Measurements from ENCODE around the gene PPM1E.
"Not testable (repeated sequence)": the region's sequence is repeated elsewhere in the genome, so short reads cannot be mapped to it uniquely, and the experiment has no call there.

The PPM1E gene

GRCh38 chr17:58957725-58958073 is 202.0 kb downstream of the PPM1E start:
- DNase-seq, result not testable (repeated sequence)

- DNase-seq, result peak in 1 of 2 experiments; percentile 49
These were observed 204.4 kb downstream of the PPM1E start for GRCh38 chr17:58960068-58960467.

GRCh38 chr17:58965221-58965620 is 209.6 kb downstream of the PPM1E start:
- no peak for DNase-seq

GRCh38 chr17:58966208-58966607 is 210.6 kb downstream of the PPM1E start:
- DNase-seq, result no peak

DNA sequence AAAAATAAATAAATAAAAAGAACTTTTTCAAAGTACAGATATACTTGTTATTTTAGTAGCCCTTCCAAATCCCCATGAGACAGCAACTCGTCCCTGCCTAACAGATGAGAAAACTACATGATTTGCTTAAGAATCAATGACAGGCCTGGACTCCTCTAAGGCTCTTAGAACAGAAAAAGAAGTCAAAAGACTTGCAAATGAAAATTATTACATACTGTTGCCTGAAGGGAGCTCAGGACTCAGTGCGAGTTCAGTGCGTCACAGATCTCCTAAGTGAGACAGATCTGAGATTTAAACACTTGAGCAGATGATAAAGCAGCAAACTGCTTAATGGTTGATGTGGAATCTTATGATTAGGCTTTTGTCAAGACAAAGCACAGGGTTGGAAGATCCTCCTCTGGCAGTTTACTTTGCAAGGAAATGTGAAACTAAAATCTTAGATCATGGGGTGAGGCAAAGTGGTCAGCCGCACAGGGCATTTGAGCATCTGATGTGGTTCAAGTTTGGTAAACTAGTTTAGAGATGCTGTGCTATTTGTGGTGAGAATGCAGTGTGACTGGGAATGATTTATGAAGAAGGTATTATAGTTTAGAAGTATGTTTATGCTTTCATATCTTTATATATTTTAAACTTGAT is 212.9 kb downstream of the PPM1E start:
- DNase-seq, result no peak

DNA sequence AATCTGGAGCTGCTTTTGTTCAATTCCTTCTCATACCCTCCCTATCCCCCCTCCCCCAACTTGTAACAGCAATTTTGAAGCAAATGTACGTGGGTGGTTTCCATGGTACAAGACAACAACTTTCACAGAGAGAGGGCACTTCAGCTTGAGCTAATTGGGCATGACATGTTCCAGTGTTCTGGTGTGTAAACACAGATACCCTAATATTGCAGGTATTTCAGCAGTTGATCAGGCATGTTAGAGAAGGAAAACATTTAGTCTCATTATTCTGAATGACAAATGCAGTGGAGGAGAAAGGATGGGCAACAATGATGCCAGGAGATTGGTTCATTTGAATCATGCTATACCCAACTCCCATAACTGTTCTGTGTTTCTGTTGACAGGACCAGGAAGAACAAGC is 213.5 kb downstream of the PPM1E start:
- DNase-seq, result no peak

GRCh38 chr17:58969612-58970011 is 214.0 kb downstream of the PPM1E start:
- no peak for DNase-seq

- DNase-seq, result no peak
These were observed 215.2 kb downstream of the PPM1E start for GRCh38 chr17:58970609-58971450.

DNA sequence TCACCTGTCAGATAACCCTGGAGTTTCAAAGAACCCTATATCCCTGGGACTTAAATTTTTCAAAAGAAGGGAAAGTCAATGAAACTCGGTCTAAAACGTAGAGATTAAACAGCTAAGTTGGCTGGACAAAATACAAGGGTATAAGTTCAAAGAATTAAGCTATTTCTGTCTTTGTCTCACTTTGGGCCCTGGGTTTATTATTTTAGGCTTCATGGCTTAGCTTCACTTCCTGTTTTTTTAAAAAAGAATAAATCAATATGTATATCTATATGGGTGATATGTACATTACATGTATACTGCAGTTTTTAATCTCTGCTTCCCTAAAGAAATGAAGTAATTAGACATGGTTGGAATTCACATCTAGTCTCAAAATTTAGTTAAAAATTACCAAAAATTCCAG is 218.7 kb downstream of the PPM1E start:
- DNase-seq, result no peak

GRCh38 chr17:58976541-58976940 is 220.9 kb downstream of the PPM1E start:
- no peak for DNase-seq

DNA sequence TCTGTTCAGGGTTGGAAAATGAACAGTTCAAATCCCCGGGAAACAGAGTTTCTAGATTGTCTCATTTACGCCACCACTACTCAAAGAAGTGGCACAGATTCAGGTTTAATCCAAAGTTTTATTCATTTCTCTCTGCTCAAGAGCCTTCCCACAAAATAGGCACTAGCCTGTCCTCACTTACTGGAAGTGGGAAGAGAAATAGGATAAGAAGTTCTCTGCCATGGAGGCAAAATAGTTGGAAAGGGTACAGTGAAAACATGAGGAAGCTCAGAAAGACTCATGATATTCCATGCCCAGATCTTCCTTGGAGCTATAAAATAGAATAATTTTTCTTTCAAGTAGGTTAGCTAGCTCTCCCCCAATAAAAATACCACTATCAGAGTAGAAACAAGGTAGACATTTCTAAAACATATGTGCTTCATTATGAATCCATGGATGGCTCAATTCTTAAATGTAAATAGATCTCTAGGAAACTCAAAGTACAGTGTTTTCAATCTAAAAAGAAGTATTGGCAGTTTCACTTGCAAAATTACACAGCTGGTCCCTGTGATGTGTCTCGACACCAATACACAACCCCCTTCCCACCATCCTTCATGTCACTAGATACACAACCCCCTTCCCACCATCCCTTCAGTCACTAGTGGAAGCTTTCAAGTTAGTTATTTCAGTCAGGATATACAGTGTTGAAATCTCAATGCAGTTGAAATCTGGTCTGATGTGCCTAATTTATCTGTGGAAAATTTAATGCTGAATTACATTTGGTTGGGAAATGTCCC is 225.2 kb downstream of the PPM1E start:
- no peak for DNase-seq

GRCh38 chr17:58982626-58983025 is 227.0 kb downstream of the PPM1E start:
- DNase-seq, result no peak

GRCh38 chr17:58985367-58985766 is 229.7 kb downstream of the PPM1E start:
- no peak for DNase-seq

GRCh38 chr17:58985971-58986370 is 230.3 kb downstream of the PPM1E start:
- DNase-seq, result no peak

GRCh38 chr17:58989629-58990028 is 234.0 kb downstream of the PPM1E start:
- no peak for DNase-seq

GRCh38 chr17:58991718-58992331 is 236.2 kb downstream of the PPM1E start:
- DNase-seq, result no peak

- no peak for DNase-seq
These were observed 237.7 kb downstream of the PPM1E start for GRCh38 chr17:58993311-58993710.

DNA sequence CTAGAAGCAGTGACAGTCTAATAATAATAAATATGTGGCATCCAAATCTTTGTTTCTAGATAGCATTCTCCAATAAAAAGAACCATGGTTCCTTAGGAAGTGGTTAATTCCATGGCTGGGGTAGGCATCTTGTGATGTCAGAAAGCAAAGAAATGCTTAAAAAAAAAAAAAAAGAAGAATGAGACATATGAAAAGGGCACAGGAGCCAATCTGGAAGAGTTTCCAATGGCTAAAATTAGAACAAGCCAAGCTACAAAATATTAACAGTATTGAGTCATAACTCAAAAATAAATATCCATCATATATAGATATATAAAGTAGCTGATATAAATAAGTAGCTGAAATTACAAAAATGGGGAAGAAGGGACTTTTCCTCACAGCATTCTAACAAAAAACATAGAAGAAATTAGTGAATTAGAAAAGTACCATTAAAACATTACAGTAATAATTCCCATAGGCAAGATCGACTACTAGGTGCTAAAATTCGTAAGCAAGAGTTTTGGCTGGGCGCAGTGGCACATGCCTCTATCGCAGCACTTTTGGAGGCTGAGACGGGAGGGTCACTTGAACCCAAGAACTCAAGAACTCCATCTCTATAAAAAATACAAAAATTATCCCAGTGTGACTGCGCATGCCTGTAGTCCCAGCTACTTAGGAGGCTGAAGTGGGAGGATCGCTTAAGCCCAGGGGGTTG is 239.7 kb downstream of the PPM1E start:
- DNase-seq, result no peak

DNA sequence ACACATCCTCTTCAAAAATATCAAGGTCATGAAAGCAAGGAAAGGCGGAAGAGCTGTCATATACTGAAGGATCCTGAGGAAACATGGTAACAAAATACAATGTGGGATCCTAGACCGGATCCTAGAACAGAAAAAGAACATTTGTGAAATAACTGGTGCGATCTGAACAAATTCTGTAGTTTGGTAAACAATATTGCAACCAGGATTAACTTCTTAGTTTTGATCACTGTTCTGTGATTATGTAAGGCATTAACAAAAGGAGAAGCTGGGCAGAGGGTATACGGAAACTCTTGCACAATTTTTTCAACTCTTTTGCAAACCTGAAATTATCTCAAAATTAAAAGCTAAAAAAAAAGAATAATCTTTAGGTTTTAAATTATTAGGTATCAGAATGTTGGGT is 241.3 kb downstream of the PPM1E start:
- DNase-seq, result no peak

- DNase-seq, result no peak
These were observed 242.3 kb downstream of the PPM1E start for GRCh38 chr17:58997756-58998553.

DNA sequence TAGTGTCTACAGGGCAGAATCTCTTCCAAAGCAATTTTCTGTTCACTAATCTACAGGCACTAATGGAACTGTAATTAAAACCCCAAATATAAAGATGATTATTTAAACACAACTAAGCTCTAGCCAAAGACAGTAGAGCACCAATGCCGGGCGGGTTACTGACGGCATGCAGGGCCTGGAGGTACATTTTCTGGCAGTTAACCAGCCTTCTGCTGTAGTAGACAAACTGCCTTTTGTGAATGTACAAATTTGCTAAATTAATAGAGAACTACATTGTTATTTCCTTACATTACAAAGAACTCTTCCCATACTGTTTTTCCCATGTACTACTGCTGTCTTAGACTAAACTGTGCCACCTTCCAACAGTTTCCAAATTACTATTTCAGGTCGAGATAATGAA is 243.2 kb downstream of the PPM1E start:
- no peak for DNase-seq

- no peak for DNase-seq
These were observed 243.8 kb downstream of the PPM1E start for GRCh38 chr17:58999500-58999899.
